ENCODE results near the gene HSD17B14. TPM values are rescaled to one million over a fixed set of nuclear protein-coding genes. Genes with fewer than 3 reads are reported as not detected.

HSD17B14 gene
- total and polyA plus RNA-seq, 2 of the 13 experiments (the other 11 are each of a cell fraction or from before 2014, with no cell fraction given), result 0.58 to 1.2 TPM

DNA sequence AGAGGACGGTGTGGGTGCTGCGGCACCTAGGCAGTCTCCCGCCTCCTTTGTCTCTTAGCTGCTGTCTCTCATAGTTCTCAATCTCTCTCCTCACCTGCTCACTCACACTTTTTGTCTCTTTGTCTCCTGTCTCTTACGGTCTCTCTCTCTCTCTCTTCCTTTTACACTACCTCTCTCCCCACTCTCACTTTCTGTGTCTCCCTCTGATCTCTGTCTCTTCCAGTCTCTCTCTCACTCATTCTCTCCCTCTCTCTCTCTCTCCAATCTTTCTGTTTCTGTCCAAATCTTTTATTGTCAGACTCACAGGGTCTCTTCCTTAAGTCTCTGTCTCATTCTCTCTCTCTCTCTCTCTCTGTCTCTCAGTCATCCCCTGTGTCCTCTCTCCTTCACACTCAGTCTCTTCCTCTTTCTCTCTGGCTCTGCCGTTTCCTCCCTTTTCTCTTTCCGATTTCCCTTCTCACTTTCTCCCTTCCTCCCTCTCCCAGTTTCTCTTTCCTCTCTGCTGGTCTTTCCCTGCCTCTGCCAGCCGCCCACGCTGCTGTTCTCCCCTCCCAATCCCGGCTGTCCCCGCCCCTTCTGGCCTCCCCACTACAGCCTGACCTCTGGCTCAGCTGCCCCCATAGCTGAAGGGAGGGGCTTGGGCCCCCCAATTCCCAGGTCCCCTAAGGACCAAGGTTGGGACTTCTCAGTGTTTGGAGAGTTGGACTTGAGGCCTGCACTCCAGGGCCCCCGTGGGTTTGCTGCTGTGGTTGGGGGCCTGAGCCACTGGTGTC is 32.0 kb upstream of the HSD17B14 start, which contains the start of gene PLEKHA4 (continued):
- TF ChIP-seq, protein P1, sequence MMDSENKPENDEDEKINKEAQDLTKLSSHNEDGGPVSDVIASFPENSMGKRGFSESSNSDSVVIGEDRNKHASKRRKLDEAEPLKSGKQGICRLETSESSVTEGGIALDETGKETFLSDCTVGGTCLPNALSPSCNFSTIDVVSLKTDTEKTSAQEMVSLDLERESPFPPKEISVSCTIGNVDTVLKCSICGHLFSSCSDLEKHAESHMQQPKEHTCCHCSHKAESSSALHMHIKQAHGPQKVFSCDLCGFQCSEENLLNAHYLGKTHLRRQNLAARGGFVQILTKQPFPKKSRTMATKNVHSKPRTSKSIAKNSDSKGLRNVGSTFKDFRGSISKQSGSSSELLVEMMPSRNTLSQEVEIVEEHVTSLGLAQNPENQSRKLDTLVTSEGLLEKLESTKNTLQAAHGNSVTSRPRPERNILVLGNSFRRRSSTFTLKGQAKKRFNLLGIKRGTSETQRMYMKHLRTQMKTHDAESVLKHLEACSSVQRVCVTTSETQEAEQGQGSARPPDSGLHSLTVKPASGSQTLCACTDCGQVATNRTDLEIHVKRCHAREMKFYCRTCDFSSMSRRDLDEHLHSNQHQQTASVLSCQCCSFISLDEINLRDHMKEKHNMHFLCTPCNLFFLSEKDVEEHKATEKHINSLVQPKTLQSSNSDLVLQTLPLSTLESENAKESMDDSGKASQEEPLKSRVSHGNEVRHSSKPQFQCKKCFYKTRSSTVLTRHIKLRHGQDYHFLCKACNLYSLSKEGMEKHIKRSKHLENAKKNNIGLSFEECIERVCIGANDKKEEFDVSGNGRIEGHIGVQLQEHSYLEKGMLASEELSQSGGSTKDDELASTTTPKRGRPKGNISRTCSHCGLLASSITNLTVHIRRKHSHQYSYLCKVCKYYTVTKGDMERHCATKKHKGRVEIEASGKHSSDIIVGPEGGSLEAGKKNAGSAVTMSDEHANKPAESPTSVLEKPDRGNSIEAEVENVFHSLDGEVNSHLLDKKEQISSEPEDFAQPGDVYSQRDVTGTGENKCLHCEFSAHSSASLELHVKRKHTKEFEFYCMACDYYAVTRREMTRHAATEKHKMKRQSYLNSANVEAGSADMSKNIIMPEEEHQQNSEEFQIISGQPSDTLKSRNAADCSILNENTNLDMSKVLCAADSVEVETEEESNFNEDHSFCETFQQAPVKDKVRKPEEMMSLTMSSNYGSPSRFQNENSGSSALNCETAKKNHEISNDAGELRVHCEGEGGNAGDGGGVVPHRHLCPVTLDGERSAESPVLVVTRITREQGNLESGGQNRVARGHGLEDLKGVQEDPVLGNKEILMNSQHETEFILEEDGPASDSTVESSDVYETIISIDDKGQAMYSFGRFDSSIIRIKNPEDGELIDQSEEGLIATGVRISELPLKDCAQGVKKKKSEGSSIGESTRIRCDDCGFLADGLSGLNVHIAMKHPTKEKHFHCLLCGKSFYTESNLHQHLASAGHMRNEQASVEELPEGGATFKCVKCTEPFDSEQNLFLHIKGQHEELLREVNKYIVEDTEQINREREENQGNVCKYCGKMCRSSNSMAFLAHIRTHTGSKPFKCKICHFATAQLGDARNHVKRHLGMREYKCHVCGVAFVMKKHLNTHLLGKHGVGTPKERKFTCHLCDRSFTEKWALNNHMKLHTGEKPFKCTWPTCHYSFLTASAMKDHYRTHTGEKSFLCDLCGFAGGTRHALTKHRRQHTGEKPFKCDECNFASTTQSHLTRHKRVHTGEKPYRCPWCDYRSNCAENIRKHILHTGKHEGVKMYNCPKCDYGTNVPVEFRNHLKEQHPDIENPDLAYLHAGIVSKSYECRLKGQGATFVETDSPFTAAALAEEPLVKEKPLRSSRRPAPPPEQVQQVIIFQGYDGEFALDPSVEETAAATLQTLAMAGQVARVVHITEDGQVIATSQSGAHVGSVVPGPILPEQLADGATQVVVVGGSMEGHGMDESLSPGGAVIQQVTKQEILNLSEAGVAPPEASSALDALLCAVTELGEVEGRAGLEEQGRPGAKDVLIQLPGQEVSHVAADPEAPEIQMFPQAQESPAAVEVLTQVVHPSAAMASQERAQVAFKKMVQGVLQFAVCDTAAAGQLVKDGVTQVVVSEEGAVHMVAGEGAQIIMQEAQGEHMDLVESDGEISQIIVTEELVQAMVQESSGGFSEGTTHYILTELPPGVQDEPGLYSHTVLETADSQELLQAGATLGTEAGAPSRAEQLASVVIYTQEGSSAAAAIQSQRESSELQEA (CRISPR knock-in tag; IDR thresholded peaks at IDR 0.05; ENCODE audit: not compliant biosample characterization), result no peak
- TF ChIP-seq RORA (CRISPR knock-in tag; IDR thresholded peaks at IDR 0.05), result no peak
- no peak for TF ChIP-seq ZNF709 (CRISPR knock-in tag; IDR thresholded peaks at IDR 0.05)
- TF ChIP-seq ZFP41 (CRISPR knock-in tag; IDR thresholded peaks at IDR 0.05; ENCODE audit: borderline replicate concordance), result no peak
- TF ChIP-seq, protein P2, sequence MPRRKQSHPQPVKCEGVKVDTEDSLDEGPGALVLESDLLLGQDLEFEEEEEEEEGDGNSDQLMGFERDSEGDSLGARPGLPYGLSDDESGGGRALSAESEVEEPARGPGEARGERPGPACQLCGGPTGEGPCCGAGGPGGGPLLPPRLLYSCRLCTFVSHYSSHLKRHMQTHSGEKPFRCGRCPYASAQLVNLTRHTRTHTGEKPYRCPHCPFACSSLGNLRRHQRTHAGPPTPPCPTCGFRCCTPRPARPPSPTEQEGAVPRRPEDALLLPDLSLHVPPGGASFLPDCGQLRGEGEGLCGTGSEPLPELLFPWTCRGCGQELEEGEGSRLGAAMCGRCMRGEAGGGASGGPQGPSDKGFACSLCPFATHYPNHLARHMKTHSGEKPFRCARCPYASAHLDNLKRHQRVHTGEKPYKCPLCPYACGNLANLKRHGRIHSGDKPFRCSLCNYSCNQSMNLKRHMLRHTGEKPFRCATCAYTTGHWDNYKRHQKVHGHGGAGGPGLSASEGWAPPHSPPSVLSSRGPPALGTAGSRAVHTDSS (CRISPR knock-in tag; conservative IDR thresholded peaks at IDR 0.05), result no peak
- TF ChIP-seq NCOA5 (CRISPR knock-in tag; IDR thresholded peaks at IDR 0.05), result no peak
- no peak for TF ChIP-seq RNF2 (conservative IDR thresholded peaks at IDR 0.05; ENCODE audit: low read depth)
- peak; percentile 46 for TF ChIP-seq POLR2AphosphoS5 (IDR thresholded peaks at IDR 0.05; ENCODE audit: low read depth, low read length)
- TF ChIP-seq, protein P3, sequence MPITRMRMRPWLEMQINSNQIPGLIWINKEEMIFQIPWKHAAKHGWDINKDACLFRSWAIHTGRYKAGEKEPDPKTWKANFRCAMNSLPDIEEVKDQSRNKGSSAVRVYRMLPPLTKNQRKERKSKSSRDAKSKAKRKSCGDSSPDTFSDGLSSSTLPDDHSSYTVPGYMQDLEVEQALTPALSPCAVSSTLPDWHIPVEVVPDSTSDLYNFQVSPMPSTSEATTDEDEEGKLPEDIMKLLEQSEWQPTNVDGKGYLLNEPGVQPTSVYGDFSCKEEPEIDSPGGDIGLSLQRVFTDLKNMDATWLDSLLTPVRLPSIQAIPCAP (CRISPR knock-in tag; IDR thresholded peaks at IDR 0.05; ENCODE audit: low read depth), result no peak
- TF ChIP-seq GTF3A (CRISPR knock-in tag; conservative IDR thresholded peaks at IDR 0.05), result no peak
- TF ChIP-seq SOX13 (IDR thresholded peaks at IDR 0.05), result no peak
- peak in 1 of 2 experiments; percentile 12; a peak in 1 of 4 replicates for TF ChIP-seq SOX13 (CRISPR knock-in tag; conservative IDR thresholded peaks at IDR 0.05 in 1 of 2, IDR thresholded peaks at IDR 0.05 in 1 of 2)
- TF ChIP-seq BHLHE40 (IDR thresholded peaks at IDR 0.05; ENCODE audit: low read length), result no peak
- no peak for TF ChIP-seq PHB2 (IDR thresholded peaks at IDR 0.05; ENCODE audit: partially characterized antibody)
- TF ChIP-seq TCF7 (IDR thresholded peaks at IDR 0.05; ENCODE audit: low read depth), result no peak
- no peak for TF ChIP-seq TCF12 (IDR thresholded peaks at IDR 0.05)
- TF ChIP-seq TCF12 (CRISPR knock-in tag; IDR thresholded peaks at IDR 0.05), result no peak
- 0 out of 4 replicates have a peak, but pooled peaks of 1 of the 2 experiments have one; percentile 23 for TF ChIP-seq KLF16 (CRISPR knock-in tag; IDR thresholded peaks at IDR 0.05)

All from HepG2 (cell line).